Gastrocnemius medialis (tissue), 4 donors: ENCODE data around the gene SCO2. TPM values are rescaled to one million over a fixed set of nuclear protein-coding genes. Genes with fewer than 3 reads are reported as not detected.

Source experiments
- ATAC-seq, 2 donors: fragments of 150-250 bp; one replicate each; pipeline ENCODE4 v1.9.1; 2016
- DNase-seq, 2 donors: peaks; one replicate each; pipeline ENCODE4 v3.0.0-alpha.2; 2019
- H3K27ac ChIP-seq, 4 donors: fragments of 200-600 bp; sonication (generic); 1 replicate in 1 of 4; 2 replicates in 3 of 4; pipeline ENCODE4 v1.5.1; 2016 to 2018; ENCODE audit warnings: mild to moderate bottlenecking in 2 of 4, moderate library complexity in 1 of 4
- H3K27me3 ChIP-seq, 3 donors: fragments of 200-600 bp; sonication (generic) in 2 of 3; 1 replicate in 1 of 3; 2 replicates in 2 of 3; pipeline versions ENCODE4 v1.5.1 to v1.6.0; 2016 to 2019; ENCODE audit warnings: mild to moderate bottlenecking in 1 of 3, moderate library complexity in 1 of 3
- H3K36me3 ChIP-seq, 2 donors: fragments of 200-600 bp; sonication (generic) in 1 of 2; one replicate each; pipeline ENCODE4 v1.5.1; 2017 to 2018
- H3K4me1 ChIP-seq, 2 donors: fragments of 200-600 bp; sonication (generic) in 1 of 2; one replicate each; pipeline ENCODE4 v1.5.1; 2016 to 2017; ENCODE audit warnings: mild to moderate bottlenecking in 2 of 2
- H3K4me3 ChIP-seq, 4 donors: fragments of 200-600 bp; sonication (generic) in 3 of 4; 1 replicate in 1 of 4; 2 replicates in 3 of 4; pipeline ENCODE4 v1.5.1; 2016 to 2019; ENCODE audit warnings: mild to moderate bottlenecking in 2 of 4
- H3K9me3 ChIP-seq, 3 donors: fragments of 200-600 bp; sonication (generic) in 2 of 3; 1 replicate in 1 of 3; 2 replicates in 2 of 3; pipeline ENCODE4 v1.5.1; 2016 to 2019
- POLR2A ChIP-seq, 2 donors: fragments of 450-650 bp; IDR thresholded peaks; one replicate each; pipeline ENCODE4 v1.6.1; 2017; ENCODE audit warnings: antibody characterized with exemption in 2 of 2, mild to moderate bottlenecking in 2 of 2, moderate library complexity in 2 of 2
- in situ Hi-C, 4 donors: fragments of 200-750 bp; cut with MboI; loops; one replicate each; pipeline versions ENCODE4 v1.15.0 to v1.8.0; 2017; ENCODE audit warnings: low sequenced_read_pairs in 4 of 4
- intact Hi-C: fragments of 100-400 bp; cut with DNase I; formaldehyde crosslinking; loops from one replicate; pipeline ENCODE4 v1.15.1; 2023; ENCODE audit warnings: low total_unique reads
- total RNA-seq, 4 donors: library from RNA; depleted of rRNA; stranded (reverse); fragments of >200 nt; gene quantifications; one replicate each; pipeline versions ENCODE4 v1.1.0 to v1.2.3, GENCODE V29; 2016
- TF ChIP-seq, protein P1 (sequence below), 5 experiments: fragments of 450-650 bp in 3 of 5; fragments of 200-600 bp in 2 of 5; sonication (generic) in 2 of 5; IDR thresholded peaks in 4 of 5; conservative IDR thresholded peaks in 1 of 5; 1 replicate in 4 of 5; 2 replicates in 1 of 5; pipeline ENCODE4 v1.5.1; 2016 to 2019; ENCODE audit warnings: antibody characterized with exemption in 5 of 5, mild to moderate bottlenecking in 3 of 5, moderate library complexity in 3 of 5

Gene SCO2
- total RNA-seq, 4 donors from 2014 or later, result 1.0 to 2.3 TPM; not detected in 2

DNA sequence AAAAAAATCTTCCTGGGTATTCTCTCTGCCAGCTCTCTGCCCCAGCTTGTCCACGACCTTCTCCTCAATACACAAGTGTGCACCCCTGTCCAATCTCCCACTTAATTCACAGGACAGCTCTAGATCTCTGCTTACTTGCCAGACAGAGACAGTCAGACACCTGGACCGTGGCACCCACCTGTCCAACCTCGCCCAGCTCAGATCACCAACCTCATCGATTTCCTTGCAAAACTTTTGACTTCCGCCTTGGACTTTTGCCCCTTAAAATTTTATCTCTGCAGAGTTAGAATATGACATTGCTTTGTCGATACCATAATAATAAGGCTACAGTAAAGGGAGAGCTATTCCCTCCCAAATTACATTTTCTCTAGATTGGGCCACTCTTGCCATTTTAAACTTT is 28.3 kb downstream of the SCO2 start:
- Histone ChIP-seq H3K4me1 (no peaks in the 10 kb centered on the region), H3K9me3 (no peaks in the 10 kb centered on the region), H3K27ac (no peak overlapping the region), H3K27me3 (no peaks in the 10 kb centered on the region), H3K36me3 (no peaks in the 10 kb centered on the region), H3K4me3 (no peak overlapping the region)
- ATAC-seq, result no peak
- in situ Hi-C loops, result loop anchor here in 1 of 4 donors (10.0 kb wide), 1 partner anchor 112 kb away; no protein-coding TSS in a partner anchor
- intact Hi-C loops, result no loop called here
- TF ChIP-seq POLR2A (IDR thresholded peaks at IDR 0.05), result no peak
- TF ChIP-seq, protein P1, sequence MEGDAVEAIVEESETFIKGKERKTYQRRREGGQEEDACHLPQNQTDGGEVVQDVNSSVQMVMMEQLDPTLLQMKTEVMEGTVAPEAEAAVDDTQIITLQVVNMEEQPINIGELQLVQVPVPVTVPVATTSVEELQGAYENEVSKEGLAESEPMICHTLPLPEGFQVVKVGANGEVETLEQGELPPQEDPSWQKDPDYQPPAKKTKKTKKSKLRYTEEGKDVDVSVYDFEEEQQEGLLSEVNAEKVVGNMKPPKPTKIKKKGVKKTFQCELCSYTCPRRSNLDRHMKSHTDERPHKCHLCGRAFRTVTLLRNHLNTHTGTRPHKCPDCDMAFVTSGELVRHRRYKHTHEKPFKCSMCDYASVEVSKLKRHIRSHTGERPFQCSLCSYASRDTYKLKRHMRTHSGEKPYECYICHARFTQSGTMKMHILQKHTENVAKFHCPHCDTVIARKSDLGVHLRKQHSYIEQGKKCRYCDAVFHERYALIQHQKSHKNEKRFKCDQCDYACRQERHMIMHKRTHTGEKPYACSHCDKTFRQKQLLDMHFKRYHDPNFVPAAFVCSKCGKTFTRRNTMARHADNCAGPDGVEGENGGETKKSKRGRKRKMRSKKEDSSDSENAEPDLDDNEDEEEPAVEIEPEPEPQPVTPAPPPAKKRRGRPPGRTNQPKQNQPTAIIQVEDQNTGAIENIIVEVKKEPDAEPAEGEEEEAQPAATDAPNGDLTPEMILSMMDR (IDR thresholded peaks at IDR 0.05 in 4 of 5, conservative IDR thresholded peaks at IDR 0.05 in 1 of 5), result no peak
- no peak for DNase-seq

GRCh38 chr22:50490531-50491308 is 34.7 kb downstream of the SCO2 start:
- Histone ChIP-seq H3K4me1 (no peaks in the 10 kb centered on the region), H3K4me3 (no peak overlapping the region), H3K9me3 (no peaks in the 10 kb centered on the region), H3K36me3 (no peaks in the 10 kb centered on the region), H3K27ac (no peak overlapping the region), H3K27me3 (peaks cover 0 to 7% (median 4%) of the 10 kb centered on the region in 3 donors)
- DNase-seq (no peak), ATAC-seq (no peak)
- in situ Hi-C loops, result loop anchor here in 1 of 4 donors (10.0 kb wide), 1 partner anchor 106 kb away; no protein-coding TSS in a partner anchor
- intact Hi-C loops, result no loop called here
- no peak for TF ChIP-seq POLR2A (IDR thresholded peaks at IDR 0.05)
- TF ChIP-seq, protein P1 (IDR thresholded peaks at IDR 0.05 in 4 of 5, conservative IDR thresholded peaks at IDR 0.05 in 1 of 5), result no peak

GRCh38 chr22:50489363-50490243 is 35.8 kb downstream of the SCO2 start:
- intact Hi-C loops (no loop called here), in situ Hi-C loops (loop anchor here in 1 of 4 donors (10.0 kb wide), 1 partner anchor 105 kb away; no protein-coding TSS in a partner anchor)
- DNase-seq (no peak), ATAC-seq (no peak)
- H3K4me3 ChIP-seq, result no peak overlapping the region
- H3K36me3 ChIP-seq, result no peaks in the 10 kb centered on the region
- TF ChIP-seq, protein P1 (IDR thresholded peaks at IDR 0.05 in 4 of 5, conservative IDR thresholded peaks at IDR 0.05 in 1 of 5), result no peak
- no peak for TF ChIP-seq POLR2A (IDR thresholded peaks at IDR 0.05)
- no peaks in the 10 kb centered on the region for H3K4me1 ChIP-seq
- H3K9me3 ChIP-seq, result no peaks in the 10 kb centered on the region
- no peak overlapping the region for H3K27ac ChIP-seq
- peaks cover 0 to 8% (median 7%) of the 10 kb centered on the region in 3 donors for H3K27me3 ChIP-seq

GRCh38 chr22:50488886-50489285 is 36.5 kb downstream of the SCO2 start:
- TF ChIP-seq, protein P1 (IDR thresholded peaks at IDR 0.05 in 4 of 5, conservative IDR thresholded peaks at IDR 0.05 in 1 of 5), result no peak
- no peak for TF ChIP-seq POLR2A (IDR thresholded peaks at IDR 0.05)
- intact Hi-C loops, result no loop called here
- DNase-seq (no peak), ATAC-seq (no peak)
- Histone ChIP-seq H3K36me3 (no peaks in the 10 kb centered on the region), H3K9me3 (no peaks in the 10 kb centered on the region), H3K27ac (no peak overlapping the region), H3K27me3 (peaks cover 0 to 11% (median 11%) of the 10 kb centered on the region in 3 donors), H3K4me3 (no peak overlapping the region), H3K4me1 (no peaks in the 10 kb centered on the region)
- in situ Hi-C loops, result no loop called here
